Stimulated activated naive B cell treated with anti-CD40 and anti-IgM and Interleukin-4, amounts not matched to agents 10 μg/mL and 1 μg/mL and 100 μg/mL, for 72 hours (primary cell): ENCODE results near the gene TMEM260.

Source experiments
- ATAC-seq, 2 donors: fragments of 150-1000 bp; cut with Tn5 transposase; replicated peaks; 2 replicates each; pipeline ENCODE4 v1.10.0; 2021; ENCODE audit warnings: moderate library complexity in 1 of 2
- DNase-seq: peaks from one replicate; pipeline ENCODE4 v3.0.0; 2021
- H3K27ac Mint-ChIP-seq: one replicate; pipeline ENCODE4 v1.8.0; 2022; ENCODE audit warnings: mild to moderate bottlenecking, mixed read lengths
- H3K27me3 Mint-ChIP-seq, 2 donors: one replicate each; pipeline ENCODE4 v1.8.0; 2022; ENCODE audit warnings: mixed read lengths in 2 of 2
- H3K36me3 Mint-ChIP-seq, 2 donors: one replicate each; pipeline ENCODE4 v1.8.0; 2022; ENCODE audit warnings: mixed read lengths in 2 of 2, mild to moderate bottlenecking in 1 of 2
- H3K4me1 Mint-ChIP-seq, 2 donors: one replicate each; pipeline ENCODE4 v1.8.0; 2022; ENCODE audit warnings: mixed read lengths in 2 of 2, mild to moderate bottlenecking in 1 of 2
- H3K4me3 Mint-ChIP-seq, 2 donors: one replicate each; pipeline ENCODE4 v1.8.0; 2022; ENCODE audit warnings: mild to moderate bottlenecking in 2 of 2, mixed read lengths in 2 of 2, moderate library complexity in 1 of 2
- H3K9me3 Mint-ChIP-seq, 2 donors: one replicate each; pipeline ENCODE4 v1.8.0; 2022; ENCODE audit warnings: mixed read lengths in 2 of 2, mild to moderate bottlenecking in 1 of 2

The TMEM260 gene

DNA sequence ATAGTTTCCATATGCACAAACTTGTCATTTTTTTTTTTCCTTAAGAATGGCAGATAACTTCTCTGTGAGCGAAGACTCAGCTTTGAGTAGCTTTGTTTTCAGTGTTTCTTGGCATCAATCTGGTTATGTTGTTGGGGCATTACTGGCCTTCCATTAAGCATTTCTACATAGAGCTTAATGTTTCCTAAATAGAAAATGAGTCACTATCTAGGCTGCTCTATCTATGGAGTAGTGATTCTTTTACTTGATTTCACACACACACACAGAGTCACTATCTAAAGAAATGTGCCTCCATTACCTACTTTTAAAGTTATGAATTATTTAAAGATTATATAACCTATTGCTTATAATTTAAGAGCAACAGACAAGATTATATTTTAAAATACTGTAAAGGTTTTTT is 53.9 kb downstream of the TMEM260 start:
- H3K4me3 Mint-ChIP-seq = no peak overlapping the region
- H3K4me1 Mint-ChIP-seq = no peaks in the 10 kb centered on the region
- H3K27ac Mint-ChIP-seq = no peak overlapping the region
- peaks cover 4 to 5% of the 10 kb centered on the region in 2 donors for H3K9me3 Mint-ChIP-seq
- ATAC-seq (no peak), DNase-seq (no peak)
- H3K27me3 Mint-ChIP-seq = no peaks in the 10 kb centered on the region
- peaks cover 59 to 80% of the 10 kb centered on the region in 2 donors for H3K36me3 Mint-ChIP-seq

DNA sequence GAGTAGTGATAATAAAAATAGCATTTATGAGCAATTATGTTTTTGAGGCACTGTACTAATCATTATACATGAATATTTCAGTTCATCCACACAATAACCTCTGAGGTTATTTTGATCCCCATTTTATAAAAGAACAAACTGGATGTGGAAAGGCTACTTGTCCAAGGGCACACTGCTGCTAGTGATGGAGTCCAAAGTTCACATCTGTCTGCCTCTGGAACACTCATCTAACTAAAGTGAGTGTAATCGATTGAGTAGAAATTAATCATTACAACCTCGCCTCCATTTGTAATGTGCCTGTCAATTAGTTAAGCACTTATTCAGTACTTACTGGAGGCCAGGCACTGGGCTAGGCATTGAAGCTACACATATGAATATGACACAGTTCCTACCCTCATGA is 55.4 kb downstream of the TMEM260 start:
- H3K4me3 Mint-ChIP-seq = no peak overlapping the region
- H3K9me3 Mint-ChIP-seq = peaks cover 4 to 5% of the 10 kb centered on the region in 2 donors
- ATAC-seq (no peak), DNase-seq (no peak)
- no peaks in the 10 kb centered on the region for H3K4me1 Mint-ChIP-seq
- H3K36me3 Mint-ChIP-seq = peaks cover 60 to 83% of the 10 kb centered on the region in 2 donors
- H3K27ac Mint-ChIP-seq = no peak overlapping the region
- H3K27me3 Mint-ChIP-seq = no peaks in the 10 kb centered on the region

DNA sequence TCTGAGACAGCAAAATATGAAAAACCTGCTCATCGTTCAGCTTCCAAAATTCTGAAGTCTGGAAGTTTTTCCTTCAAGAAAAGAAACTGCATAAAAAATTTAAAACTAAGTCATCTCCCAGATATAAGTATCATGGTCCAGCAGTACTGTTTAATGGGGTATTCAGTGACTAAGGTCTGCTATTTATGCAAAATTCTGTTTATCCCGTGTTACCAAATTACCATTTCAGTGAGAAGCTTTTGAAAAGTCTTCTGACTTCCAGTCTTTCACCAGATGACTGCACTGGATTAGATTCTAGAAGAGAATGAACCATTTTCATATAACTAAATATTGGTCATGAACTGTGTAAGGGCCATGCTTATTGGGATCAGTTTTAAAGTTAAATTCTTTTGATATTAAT is 67.9 kb downstream of the TMEM260 start:
- Mint-ChIP-seq H3K27me3 (no peaks in the 10 kb centered on the region), H3K36me3 (peaks cover 27 to 30% of the 10 kb centered on the region in 2 donors), H3K4me3 (no peak overlapping the region), H3K9me3 (peaks cover 0 to 1% of the 10 kb centered on the region in 2 donors), H3K4me1 (no peaks in the 10 kb centered on the region), H3K27ac (no peak overlapping the region)
- DNase-seq (no peak), ATAC-seq (no peak)

DNA sequence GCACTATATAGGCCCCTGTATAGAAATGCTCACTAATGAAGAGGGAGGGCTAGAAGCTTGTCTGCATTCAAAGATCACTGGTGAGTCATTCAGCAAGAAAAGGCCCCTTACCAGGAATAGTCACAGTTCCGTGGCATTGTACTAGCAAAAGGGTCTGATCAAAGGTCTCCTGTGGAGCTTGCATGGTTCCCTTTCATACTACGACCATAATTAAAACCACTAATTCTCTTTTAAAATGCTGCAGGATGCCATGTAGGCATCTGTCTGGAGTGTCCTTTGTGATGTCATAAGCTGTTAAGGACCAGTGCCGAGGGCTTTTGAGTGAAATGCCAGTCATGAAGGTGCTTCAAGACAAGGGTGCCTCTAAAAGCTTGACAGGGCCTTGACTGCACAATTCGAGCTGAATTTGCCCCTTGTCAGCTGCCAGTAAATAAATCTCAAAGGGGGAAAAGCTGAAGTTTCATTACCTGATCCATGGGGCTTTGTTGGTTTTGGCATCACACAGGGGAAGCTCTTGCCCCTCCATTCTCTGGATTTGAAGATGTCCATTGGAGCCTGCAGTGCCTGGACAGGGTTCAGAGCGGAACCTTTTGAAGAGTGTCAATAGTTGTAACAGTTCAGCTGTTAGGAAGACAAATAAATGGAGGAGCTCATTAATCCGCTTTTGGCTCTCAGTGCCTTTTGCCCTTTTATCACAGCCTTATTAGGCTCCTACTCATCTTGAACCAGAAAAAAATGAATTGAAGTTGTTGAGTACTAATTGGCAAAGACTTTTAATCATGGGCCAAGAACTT is 69.1 kb downstream of the TMEM260 start:
- ATAC-seq = no peak
- Mint-ChIP-seq H3K27ac (no peak overlapping the region), H3K27me3 (no peaks in the 10 kb centered on the region)

DNA sequence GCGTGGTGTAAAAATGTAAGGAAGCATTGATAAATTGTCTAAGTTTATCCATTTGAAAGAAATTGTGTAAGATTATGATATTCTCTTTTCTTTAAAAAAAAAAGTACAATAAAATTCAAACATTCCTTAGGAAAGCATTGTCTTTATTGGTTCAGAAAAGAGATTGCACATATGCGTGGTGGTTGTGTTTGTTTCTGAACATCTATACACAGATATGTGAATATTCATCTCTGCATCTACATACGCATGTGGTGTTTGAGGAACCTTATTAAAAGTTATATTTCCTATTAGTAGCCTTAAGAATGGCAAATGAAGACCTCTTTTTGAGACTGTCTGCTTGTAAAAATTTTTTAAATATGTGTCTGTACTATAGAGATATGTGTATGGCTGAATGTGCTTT is 69.8 kb downstream of the TMEM260 start:
- H3K9me3 Mint-ChIP-seq = peaks cover 0 to 1% of the 10 kb centered on the region in 2 donors
- no peaks in the 10 kb centered on the region for H3K27me3 Mint-ChIP-seq
- H3K4me1 Mint-ChIP-seq = no peaks in the 10 kb centered on the region
- H3K27ac Mint-ChIP-seq = no peak overlapping the region
- ATAC-seq (no peak), DNase-seq (no peak)
- no peak overlapping the region for H3K4me3 Mint-ChIP-seq
- H3K36me3 Mint-ChIP-seq = peaks cover 22 to 30% of the 10 kb centered on the region in 2 donors

More for the DNA sequence above, 69.1 kb downstream of the TMEM260 start:
- H3K9me3 Mint-ChIP-seq = peaks cover 0 to 1% of the 10 kb centered on the region in 2 donors
- H3K36me3 Mint-ChIP-seq = peaks cover 24 to 30% of the 10 kb centered on the region in 2 donors
- H3K4me1 Mint-ChIP-seq = no peaks in the 10 kb centered on the region
- DNase-seq = no peak
- no peak overlapping the region for H3K4me3 Mint-ChIP-seq

DNA sequence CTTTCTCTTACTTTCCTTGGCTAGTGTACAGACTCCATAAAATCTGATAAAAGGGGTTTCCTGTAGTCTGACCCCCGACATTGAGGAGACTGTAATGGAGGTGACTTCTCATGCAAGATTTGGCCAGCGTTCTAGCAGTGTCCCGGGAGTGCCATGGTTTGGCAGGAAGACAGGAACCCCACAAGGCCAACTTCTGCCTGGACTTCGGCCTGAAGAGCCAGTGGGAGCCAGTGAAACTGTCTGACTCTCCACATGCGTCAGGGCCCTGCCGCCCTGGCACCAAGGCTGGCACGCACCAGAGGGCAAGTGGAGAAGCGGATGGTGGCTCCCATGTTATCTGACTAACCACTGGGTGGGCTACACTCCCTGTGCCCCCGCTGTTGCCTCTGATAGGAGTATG is 70.5 kb downstream of the TMEM260 start:
- H3K27me3 Mint-ChIP-seq = no peaks in the 10 kb centered on the region
- H3K27ac Mint-ChIP-seq = no peak overlapping the region
- H3K4me1 Mint-ChIP-seq = no peaks in the 10 kb centered on the region
- DNase-seq (no peak), ATAC-seq (no peak)
- peaks cover 19 to 25% of the 10 kb centered on the region in 2 donors for H3K36me3 Mint-ChIP-seq
- H3K4me3 Mint-ChIP-seq = no peak overlapping the region
- H3K9me3 Mint-ChIP-seq = no peaks in the 10 kb centered on the region

DNA sequence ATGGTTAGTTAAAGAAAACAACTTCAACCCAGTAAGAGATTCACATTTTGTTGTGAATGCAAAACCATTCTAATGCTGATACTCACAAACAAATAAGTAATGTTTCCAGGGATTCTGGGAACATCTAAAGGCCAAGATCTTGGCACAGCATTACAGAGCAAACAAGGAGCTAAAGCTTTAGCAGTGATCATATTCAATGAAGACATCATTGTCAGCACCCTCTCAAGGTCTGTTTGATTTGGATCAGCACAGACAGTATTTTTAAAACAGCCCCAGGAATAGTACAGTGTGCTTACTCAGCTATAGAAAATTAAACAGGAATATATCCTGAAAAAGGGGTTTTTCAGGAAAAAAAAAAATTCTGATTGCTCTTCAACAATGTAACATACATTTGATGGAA is 71.4 kb downstream of the TMEM260 start:
- H3K27me3 Mint-ChIP-seq = no peaks in the 10 kb centered on the region
- no peak overlapping the region for H3K4me3 Mint-ChIP-seq
- no peaks in the 10 kb centered on the region for H3K4me1 Mint-ChIP-seq
- peaks cover 19 to 25% of the 10 kb centered on the region in 2 donors for H3K36me3 Mint-ChIP-seq
- DNase-seq (no peak), ATAC-seq (no peak)
- H3K27ac Mint-ChIP-seq = no peak overlapping the region
- H3K9me3 Mint-ChIP-seq = no peaks in the 10 kb centered on the region

DNA sequence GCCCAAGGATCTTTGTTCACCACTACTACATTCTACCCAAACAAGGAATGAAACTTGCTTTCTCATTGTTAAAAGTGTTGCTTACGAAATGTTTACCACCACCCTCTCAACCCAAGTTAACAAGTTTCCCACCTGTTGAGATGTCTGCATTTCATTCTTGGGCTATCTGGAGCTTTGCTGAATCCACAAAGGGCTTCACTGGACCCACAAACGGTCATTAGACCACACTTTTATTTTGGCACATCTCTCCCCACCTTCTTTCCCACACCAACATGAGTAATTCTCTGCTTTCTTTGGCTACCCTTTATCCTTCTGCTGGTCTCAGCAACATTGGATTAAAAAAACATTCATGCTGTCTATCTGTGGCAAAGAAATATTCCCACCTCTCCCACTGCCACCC is 78.0 kb downstream of the TMEM260 start:
- no peak for DNase-seq
- ATAC-seq = no peak
- Mint-ChIP-seq H3K4me3 (no peak overlapping the region), H3K27ac (no peak overlapping the region), H3K4me1 (no peaks in the 10 kb centered on the region), H3K36me3 (peaks cover 0 to 5% of the 10 kb centered on the region in 2 donors), H3K27me3 (no peaks in the 10 kb centered on the region), H3K9me3 (no peaks in the 10 kb centered on the region)

DNA sequence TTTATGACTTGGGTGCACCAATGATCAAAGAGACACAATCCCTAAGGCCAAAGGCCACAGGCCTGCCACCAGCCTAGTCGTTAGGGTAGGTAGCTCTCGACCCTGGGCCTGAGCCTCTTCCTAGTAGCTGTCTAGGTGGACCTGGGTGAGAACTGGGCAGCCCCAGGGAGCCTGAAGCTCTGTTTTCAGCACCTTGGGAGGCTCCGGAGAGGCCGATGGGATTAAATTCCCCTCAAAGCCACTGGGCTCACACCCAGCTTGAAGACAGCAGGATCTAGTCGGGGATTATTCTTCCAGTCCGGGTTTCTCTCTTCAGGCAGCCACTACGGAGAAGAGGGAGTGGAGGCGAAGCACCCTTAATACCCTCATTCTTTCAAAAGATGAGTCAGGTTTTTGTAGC is 79.8 kb downstream of the TMEM260 start:
- ATAC-seq = no peak
- Mint-ChIP-seq H3K9me3 (no peaks in the 10 kb centered on the region), H3K4me3 (no peak overlapping the region), H3K27me3 (no peaks in the 10 kb centered on the region), H3K27ac (no peak overlapping the region), H3K4me1 (no peaks in the 10 kb centered on the region), H3K36me3 (peaks cover 0 to 5% of the 10 kb centered on the region in 2 donors)
- no peak for DNase-seq

DNA sequence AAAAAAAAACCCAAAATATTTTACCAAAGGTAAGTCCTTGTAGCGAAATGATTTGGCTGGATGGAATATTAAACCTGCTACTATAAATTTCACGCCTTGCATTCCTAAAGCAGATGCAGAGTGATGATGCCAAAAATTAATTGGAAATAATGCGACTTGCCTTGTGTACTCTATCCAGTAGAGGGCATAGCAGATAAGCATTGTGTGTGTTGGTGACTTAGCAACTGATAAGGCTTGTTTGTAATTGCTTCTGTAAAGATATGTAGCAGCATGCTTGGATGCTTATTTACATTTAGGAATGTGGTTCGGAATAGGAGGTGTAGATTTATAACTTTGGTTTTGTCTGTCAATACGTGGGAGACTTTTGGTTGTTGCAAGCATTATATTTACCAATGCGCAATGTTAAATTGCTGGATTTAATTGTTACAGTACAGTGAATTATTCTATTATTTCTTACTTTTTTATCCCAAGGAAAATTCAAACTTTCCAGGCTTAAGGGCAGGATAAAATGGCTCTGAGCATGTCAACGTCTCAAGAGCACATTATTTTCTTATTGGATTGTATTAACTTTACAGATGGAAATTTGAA is 80.5 kb downstream of the TMEM260 start:
- DNase-seq (no peak), ATAC-seq (peak; percentile 46 to 60)
- H3K4me3 Mint-ChIP-seq = no peak overlapping the region
- H3K27ac Mint-ChIP-seq = no peak overlapping the region
- H3K4me1 Mint-ChIP-seq = no peaks in the 10 kb centered on the region
- no peaks in the 10 kb centered on the region for H3K27me3 Mint-ChIP-seq
- peaks cover 0 to 5% of the 10 kb centered on the region in 2 donors for H3K36me3 Mint-ChIP-seq
- H3K9me3 Mint-ChIP-seq = no peaks in the 10 kb centered on the region

DNA sequence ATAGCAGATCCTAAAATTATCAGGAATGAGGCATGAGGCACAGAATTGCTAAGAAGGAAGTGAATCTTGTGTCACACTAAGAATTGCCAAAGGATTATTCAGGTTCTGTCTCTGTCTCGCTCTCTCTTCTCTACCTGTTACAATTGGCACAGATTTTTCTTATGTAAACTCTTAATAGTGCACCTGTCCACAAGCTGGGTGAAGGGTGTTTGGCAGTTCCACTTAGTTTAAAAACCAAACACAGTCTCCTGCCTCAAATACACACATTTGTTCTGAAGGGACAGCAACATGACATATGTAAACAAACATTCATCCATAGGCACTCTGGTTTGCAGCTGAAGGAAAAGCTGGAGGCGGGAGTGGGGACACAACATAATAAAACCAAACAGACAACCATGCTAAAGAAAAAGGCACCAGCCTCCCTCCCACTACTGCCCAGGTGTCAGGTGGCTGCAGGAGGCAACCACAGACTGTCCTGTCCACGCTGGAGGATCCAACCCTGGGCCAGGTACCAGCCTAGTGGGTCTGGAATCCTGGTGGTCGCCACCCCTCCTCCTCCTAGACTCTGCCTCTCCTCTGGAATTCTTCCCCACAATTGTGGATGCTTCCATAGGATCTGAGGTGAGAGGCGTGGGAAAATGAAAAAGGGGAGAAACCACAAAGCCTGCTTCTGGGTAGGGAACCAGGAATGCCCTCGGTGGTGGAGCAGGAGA is 81.2 kb downstream of the TMEM260 start:
- H3K27ac Mint-ChIP-seq = no peak overlapping the region
- ATAC-seq = no peak
- peaks cover 0 to 6% of the 10 kb centered on the region in 2 donors for H3K36me3 Mint-ChIP-seq
- no peaks in the 10 kb centered on the region for H3K27me3 Mint-ChIP-seq
- no peaks in the 10 kb centered on the region for H3K4me1 Mint-ChIP-seq
- DNase-seq = no peak
- H3K9me3 Mint-ChIP-seq = no peaks in the 10 kb centered on the region
- no peak overlapping the region for H3K4me3 Mint-ChIP-seq

DNA sequence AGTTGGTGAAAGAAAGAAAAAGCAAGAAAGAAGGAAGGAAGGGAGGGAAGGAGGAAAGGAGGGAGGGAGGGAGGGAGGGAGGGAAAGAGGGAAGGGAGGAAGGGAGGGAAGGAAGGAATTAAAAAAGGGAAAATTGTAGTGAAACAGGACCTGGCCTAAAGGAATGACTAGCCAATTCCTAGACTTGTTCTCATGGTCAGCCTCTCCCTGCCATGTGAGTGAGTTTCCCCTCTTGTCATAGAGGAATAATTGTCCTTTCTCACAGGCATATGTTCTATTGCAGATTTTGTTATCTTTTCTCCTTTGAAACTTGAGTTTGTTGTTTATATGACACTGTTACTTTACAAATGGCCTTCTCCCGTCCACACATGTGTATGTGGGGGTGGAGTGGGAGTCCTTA is 81.9 kb downstream of the TMEM260 start:
- DNase-seq = no peak
- Mint-ChIP-seq H3K4me3 (no peak overlapping the region), H3K4me1 (no peaks in the 10 kb centered on the region), H3K27ac (no peak overlapping the region), H3K27me3 (no peaks in the 10 kb centered on the region), H3K36me3 (peaks cover 0 to 9% of the 10 kb centered on the region in 2 donors), H3K9me3 (peaks cover 0 to 3% of the 10 kb centered on the region in 2 donors)
- ATAC-seq = no peak

DNA sequence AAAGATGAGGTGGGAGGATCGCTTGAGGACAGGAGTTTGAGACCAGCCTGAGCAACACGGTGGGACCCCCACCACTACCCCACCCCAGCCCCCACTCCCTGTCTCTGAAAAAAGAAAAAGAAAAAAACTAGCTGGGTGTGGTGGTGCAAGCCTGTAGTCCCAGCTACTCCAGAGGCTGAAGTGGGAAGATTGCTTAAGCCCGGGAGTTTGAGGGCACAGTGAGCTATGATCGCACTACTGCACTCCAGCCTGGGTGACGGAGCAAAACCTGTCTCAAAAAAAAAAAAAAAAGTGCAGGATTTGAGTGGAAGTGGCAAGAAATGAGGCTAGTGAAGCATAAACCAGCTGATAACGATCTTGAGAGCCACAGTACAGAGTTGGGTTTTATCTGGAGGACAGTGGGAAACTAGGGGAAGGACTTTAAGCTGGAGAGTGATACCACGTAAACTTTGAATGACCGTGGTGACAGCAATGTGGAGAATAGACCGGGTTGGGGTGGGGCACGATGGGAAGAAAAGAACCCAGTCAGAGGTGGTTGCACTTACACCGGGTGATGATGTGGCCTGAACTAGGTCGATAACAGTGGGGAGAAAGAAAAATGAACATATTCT is 85.3 kb downstream of the TMEM260 start:
- H3K27me3 Mint-ChIP-seq = peaks cover 0 to 5% of the 10 kb centered on the region in 2 donors
- H3K4me1 Mint-ChIP-seq = no peaks in the 10 kb centered on the region
- ATAC-seq (no peak), DNase-seq (no peak)
- H3K4me3 Mint-ChIP-seq = no peak overlapping the region
- H3K9me3 Mint-ChIP-seq = peaks cover 6 to 8% of the 10 kb centered on the region in 2 donors
- no peak overlapping the region for H3K27ac Mint-ChIP-seq
- peaks cover 6 to 14% of the 10 kb centered on the region in 2 donors for H3K36me3 Mint-ChIP-seq

DNA sequence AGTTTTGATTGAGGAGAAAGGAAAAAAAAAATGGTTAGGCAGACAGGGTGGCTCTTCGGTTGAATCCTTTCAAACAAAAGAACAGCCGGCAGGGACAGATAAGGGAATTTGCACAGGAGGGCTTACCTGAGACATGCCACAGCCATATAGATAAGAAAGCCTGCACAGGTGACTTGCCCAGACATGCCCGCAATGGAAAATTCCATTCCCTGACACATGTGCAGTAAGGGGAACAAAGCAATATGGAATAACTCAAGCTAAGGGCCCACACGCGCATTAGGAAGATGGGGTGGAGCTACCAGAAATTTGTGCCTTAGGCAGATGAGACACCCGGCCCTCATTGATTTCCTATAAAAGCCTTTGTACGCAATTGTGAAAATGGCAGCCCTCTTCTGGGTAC is 86.7 kb downstream of the TMEM260 start:
- Mint-ChIP-seq H3K27ac (no peak overlapping the region), H3K4me1 (no peaks in the 10 kb centered on the region), H3K9me3 (peaks cover 6 to 8% of the 10 kb centered on the region in 2 donors), H3K27me3 (peaks cover 0 to 5% of the 10 kb centered on the region in 2 donors), H3K36me3 (peaks cover 6 to 14% of the 10 kb centered on the region in 2 donors), H3K4me3 (no peak overlapping the region)
- DNase-seq (no peak), ATAC-seq (no peak)
